ENCODE measurements around the gene KEL. TPM values are rescaled to one million over a fixed set of nuclear protein-coding genes. Genes with fewer than 3 reads are reported as not detected.

KEL gene
- total RNA-seq, 1 experiment from 2014 or later = not detected

DNA sequence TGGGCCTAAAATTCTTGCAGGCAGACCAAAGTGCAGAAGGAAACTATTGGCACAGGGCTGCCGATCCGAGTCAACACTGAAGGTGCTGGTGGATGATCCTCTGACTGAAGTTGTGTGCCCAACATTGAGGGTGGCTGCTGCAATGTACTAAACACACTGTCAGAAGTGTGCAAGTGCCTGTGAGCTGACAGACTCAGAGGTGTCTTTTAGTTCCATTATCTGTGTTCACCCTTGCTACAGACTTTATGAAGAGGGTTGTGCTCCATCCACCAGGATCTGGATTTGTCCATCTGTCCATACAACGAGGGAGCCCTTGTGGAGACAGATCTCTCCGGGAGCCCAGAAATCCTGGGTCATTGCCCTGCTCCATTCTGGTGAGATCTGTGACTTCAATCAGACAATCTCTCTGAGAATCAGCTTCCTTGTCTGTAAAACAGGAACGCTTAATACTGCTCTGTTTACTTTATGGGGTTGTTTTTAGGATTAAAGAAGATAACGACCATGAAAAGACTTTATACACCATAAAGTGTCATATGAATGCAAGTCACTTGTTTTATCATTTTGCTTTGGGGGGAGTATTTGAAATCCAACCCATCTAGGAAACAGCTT is 67.1 kb downstream of the KEL start:
- no TSS peak for BruUV-seq (replicated peaks)
- CTCF ChIA-PET = interaction anchor here (0.7 to 1.4 kb wide), 3 partner anchors 14 to 55 kb away, joined by 3 to 4 read pairs (median 3); no protein-coding TSS in a partner anchor
- Histone ChIP-seq H3K27me3 (replicated peaks; ENCODE audit: control insufficient read depth, insufficient read depth, low read length) (no peaks in the 10 kb centered on the region), H3K4me1 (peaks cover 42% of the 10 kb centered on the region), H3K36me3 (ENCODE audit: control insufficient read depth, insufficient read depth, low read length) (no peaks in the 10 kb centered on the region), H3K9me3 (no peaks in the 10 kb centered on the region), H3K4me3 (ENCODE audit: low read depth, low read length) (no peak overlapping the region)
- POLR2A ChIA-PET = interaction anchor here (0.5 kb wide), 1 partner anchor 475 kb away, joined by 3 read pairs; no protein-coding TSS in a partner anchor
- Mint-ChIP-seq H3K4me3 (ENCODE audit: unreplicated experiment) (no peak overlapping the region), H3K9me3 (ENCODE audit: unreplicated experiment) (peaks cover 10% of the 10 kb centered on the region), H3K27me3 (ENCODE audit: insufficient read depth, unreplicated experiment) (no peaks in the 10 kb centered on the region), H3K36me3 (ENCODE audit: insufficient read depth, unreplicated experiment) (no peaks in the 10 kb centered on the region), H3K27ac (ENCODE audit: unreplicated experiment) (no peak overlapping the region), H3K4me1 (ENCODE audit: low read depth, unreplicated experiment) (peaks cover 44% of the 10 kb centered on the region)
- no peak for DNase-seq
- intact Hi-C loops (cut with micrococcal nuclease; ENCODE audit: unreplicated experiment) = no loop called here
- TF ChIP-seq, protein P1, sequence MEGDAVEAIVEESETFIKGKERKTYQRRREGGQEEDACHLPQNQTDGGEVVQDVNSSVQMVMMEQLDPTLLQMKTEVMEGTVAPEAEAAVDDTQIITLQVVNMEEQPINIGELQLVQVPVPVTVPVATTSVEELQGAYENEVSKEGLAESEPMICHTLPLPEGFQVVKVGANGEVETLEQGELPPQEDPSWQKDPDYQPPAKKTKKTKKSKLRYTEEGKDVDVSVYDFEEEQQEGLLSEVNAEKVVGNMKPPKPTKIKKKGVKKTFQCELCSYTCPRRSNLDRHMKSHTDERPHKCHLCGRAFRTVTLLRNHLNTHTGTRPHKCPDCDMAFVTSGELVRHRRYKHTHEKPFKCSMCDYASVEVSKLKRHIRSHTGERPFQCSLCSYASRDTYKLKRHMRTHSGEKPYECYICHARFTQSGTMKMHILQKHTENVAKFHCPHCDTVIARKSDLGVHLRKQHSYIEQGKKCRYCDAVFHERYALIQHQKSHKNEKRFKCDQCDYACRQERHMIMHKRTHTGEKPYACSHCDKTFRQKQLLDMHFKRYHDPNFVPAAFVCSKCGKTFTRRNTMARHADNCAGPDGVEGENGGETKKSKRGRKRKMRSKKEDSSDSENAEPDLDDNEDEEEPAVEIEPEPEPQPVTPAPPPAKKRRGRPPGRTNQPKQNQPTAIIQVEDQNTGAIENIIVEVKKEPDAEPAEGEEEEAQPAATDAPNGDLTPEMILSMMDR (IDR thresholded peaks at IDR 0.05; ENCODE audit: insufficient read depth in 1 of 2, low read depth in 1 of 2, low read length in 1 of 2, severe bottlenecking in 1 of 2, unreplicated experiment in 1 of 2) = no peak

DNA sequence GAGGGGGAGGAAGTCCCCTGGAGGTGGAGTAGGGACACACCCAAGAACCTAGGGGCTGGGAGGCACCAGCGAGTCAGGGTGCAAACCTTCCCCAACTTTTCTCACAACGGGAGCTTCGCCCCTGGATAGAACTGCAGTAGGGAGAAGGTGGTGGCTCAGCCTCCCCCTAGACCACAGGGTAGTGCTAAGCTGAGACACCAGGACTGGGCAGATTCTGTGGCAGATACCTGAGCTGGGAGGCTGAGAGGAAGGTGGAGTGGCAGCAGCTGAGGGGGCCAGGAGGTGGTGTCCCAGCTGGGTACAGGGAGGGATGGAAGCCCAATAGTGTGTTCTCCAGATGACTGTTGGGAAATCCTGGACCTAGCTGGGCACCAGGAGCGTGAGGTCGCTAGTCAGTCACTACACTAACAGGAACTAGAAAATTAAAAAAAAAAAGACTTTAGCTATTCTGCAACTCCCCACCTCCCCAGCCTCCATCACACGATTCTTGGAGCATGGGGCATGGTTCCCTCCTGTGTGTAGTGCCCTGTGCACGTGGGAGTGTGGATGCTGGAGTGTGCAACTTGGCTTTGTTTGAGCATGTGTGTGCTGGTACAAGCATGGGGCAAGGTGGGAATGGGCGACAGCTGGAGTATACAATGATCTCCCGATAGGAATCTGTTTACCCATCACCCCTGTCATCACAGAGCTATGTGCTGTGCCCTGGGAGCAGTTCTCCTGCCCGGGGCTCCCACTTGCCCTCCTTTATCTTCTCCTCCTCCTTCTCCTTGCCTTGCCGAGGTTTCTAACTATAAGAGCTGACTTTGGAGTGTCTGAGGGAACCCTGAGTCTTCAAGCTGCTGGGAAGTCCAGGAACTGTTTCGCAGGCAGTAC is 67.8 kb downstream of the KEL start:
- Histone ChIP-seq H3K4me3 (ENCODE audit: low read depth, low read length) (no peak overlapping the region), H3K9me3 (no peaks in the 10 kb centered on the region), H3K4me1 (peaks cover 39% of the 10 kb centered on the region), H3K36me3 (ENCODE audit: control insufficient read depth, insufficient read depth, low read length) (no peaks in the 10 kb centered on the region), H3K27me3 (replicated peaks; ENCODE audit: control insufficient read depth, insufficient read depth, low read length) (no peaks in the 10 kb centered on the region)
- no TSS peak for BruUV-seq (replicated peaks)
- POLR2A ChIA-PET = no interaction called here
- H3K27me3 Mint-ChIP-seq (ENCODE audit: insufficient read depth, unreplicated experiment) = no peaks in the 10 kb centered on the region
- no peaks in the 10 kb centered on the region for H3K36me3 Mint-ChIP-seq (ENCODE audit: insufficient read depth, unreplicated experiment)
- DNase-seq = no peak
- CTCF ChIA-PET = interaction anchor here (0.6 to 1.4 kb wide), 5 partner anchors 13 to 109 kb away, joined by 3 to 4 read pairs (median 3); no protein-coding TSS in a partner anchor
- peaks cover 44% of the 10 kb centered on the region for H3K4me1 Mint-ChIP-seq (ENCODE audit: low read depth, unreplicated experiment)
- TF ChIP-seq, protein P1 (IDR thresholded peaks at IDR 0.05; ENCODE audit: insufficient read depth in 1 of 2, low read depth in 1 of 2, low read length in 1 of 2, severe bottlenecking in 1 of 2, unreplicated experiment in 1 of 2) = no peak
- H3K4me3 Mint-ChIP-seq (ENCODE audit: unreplicated experiment) = no peak overlapping the region
- no peak overlapping the region for H3K27ac Mint-ChIP-seq (ENCODE audit: unreplicated experiment)
- intact Hi-C loops (cut with micrococcal nuclease; ENCODE audit: unreplicated experiment) = no loop called here
- peaks cover 10% of the 10 kb centered on the region for H3K9me3 Mint-ChIP-seq (ENCODE audit: unreplicated experiment)

DNA sequence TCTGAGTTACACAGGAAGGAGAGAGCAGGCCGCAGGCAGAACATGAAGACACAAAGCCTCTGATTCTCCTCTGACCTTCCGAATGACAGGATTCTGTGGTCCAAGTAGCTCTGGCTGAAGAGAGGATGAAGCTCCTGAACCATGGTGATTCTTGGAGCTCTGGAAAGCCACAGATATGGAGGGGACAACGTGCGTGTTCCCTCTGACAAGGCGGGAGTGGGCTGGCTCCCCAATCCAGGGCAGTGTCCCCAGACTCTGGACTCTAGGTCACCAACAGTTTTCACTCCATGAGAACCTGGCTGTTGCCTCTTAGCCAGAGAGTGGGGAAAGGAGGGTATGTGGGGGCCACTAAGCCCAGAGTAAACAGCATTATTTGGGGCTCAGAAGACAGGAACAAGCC is 69.2 kb downstream of the KEL start:
- no peaks in the 10 kb centered on the region for H3K36me3 ChIP-seq (ENCODE audit: control insufficient read depth, insufficient read depth, low read length)
- ChIA-PET POLR2A (no interaction called here), CTCF (interaction anchor here (1.2 kb wide), 1 partner anchor 20 kb away, joined by 3 read pairs; no protein-coding TSS in a partner anchor)
- H3K9me3 ChIP-seq = no peaks in the 10 kb centered on the region
- Mint-ChIP-seq H3K36me3 (ENCODE audit: insufficient read depth, unreplicated experiment) (no peaks in the 10 kb centered on the region), H3K9me3 (ENCODE audit: unreplicated experiment) (peaks cover 10% of the 10 kb centered on the region), H3K4me3 (ENCODE audit: unreplicated experiment) (no peak overlapping the region), H3K4me1 (ENCODE audit: low read depth, unreplicated experiment) (peaks cover 37% of the 10 kb centered on the region), H3K27me3 (ENCODE audit: insufficient read depth, unreplicated experiment) (no peaks in the 10 kb centered on the region), H3K27ac (ENCODE audit: unreplicated experiment) (no peak overlapping the region)
- TF ChIP-seq, protein P1 (IDR thresholded peaks at IDR 0.05; ENCODE audit: insufficient read depth in 1 of 2, low read depth in 1 of 2, low read length in 1 of 2, severe bottlenecking in 1 of 2, unreplicated experiment in 1 of 2) = no peak
- peaks cover 34% of the 10 kb centered on the region for H3K4me1 ChIP-seq
- DNase-seq = no peak
- H3K4me3 ChIP-seq (ENCODE audit: low read depth, low read length) = no peak overlapping the region
- intact Hi-C loops (cut with micrococcal nuclease; ENCODE audit: unreplicated experiment) = no loop called here
- no TSS peak for BruUV-seq (replicated peaks)
- no peaks in the 10 kb centered on the region for H3K27me3 ChIP-seq (replicated peaks; ENCODE audit: control insufficient read depth, insufficient read depth, low read length)
